Heart left ventricle (tissue), 13 donors: Measurements from ENCODE around the gene TEX55.
"Not testable (repeated sequence)": the region's sequence is repeated elsewhere in the genome, so short reads cannot be mapped to it uniquely, and the experiment has no call there.

ENCODE experiments used
- CTCF ChIP-seq, 12 donors: fragments of 200-600 bp; sonication (generic) in 4 of 12; IDR thresholded peaks; one replicate each; pipeline versions ENCODE4 v1.5.0 to v1.8.0; 2018 to 2022; ENCODE audit warnings: antibody characterized with exemption in 12 of 12, mild to moderate bottlenecking in 5 of 12
- POLR2A ChIP-seq, 2 donors: fragments of 450-650 bp; IDR thresholded peaks; one replicate each; pipeline ENCODE4 v1.6.1; 2017; ENCODE audit warnings: antibody characterized with exemption in 2 of 2, mild to moderate bottlenecking in 2 of 2, moderate library complexity in 2 of 2
- donor health status: ischemic (EF 13 %, LVEDD 7.1; RV severe dilation, severe dysfunction).
- donor health status: DM: no; HTN: yes; CAD: no.
- donor health status: DM: no; HTN: no; CAD: no.
- donor health status: ischemic (EF 25% LVEDD 6.9; RV normal size, moderate dysfunction).
- donor health status: ischemic (EF 25% LVEDD 5.7; RV mildly dilated, moderate dysfunction).
- donor health status: ischemic (EF 35%, LVEDD 5.7; RV mildly dilated, moderate dysfunction).
- donor health status: nonischemic (EF 11% LVEDD 7.7; RV severe dilation, severe dysfunction).
- donor health status: DM: yes; HTN: yes; CAD: no.
- donor health status: PGD.
- donor health status: ischemic (EF 29% LVEDD 5.4; RV normal size, mild dysfunction).
- donor health status: nonischemic (EF 23%, LVEDD 6.1; RV moderate dilation, normal function).

- not testable (repeated sequence) for TF ChIP-seq CTCF, POLR2A (IDR thresholded peaks at IDR 0.05)
Observed at GRCh38 chr3:119132291-119132690, 13.7 kb upstream of the TEX55 start.
